ENCODE results near the gene MANEAL. TPM values are rescaled to one million over a fixed set of nuclear protein-coding genes. Genes with fewer than 3 reads are reported as not detected.

The MANEAL gene
- total RNA-seq, 1 donor from 2014 or later, result 0.24 TPM

- H3K4me2 ChIP-seq, result no peak overlapping the region
- H3K4me1 Mint-ChIP-seq, result no peaks in the 10 kb centered on the region
- DNase-seq (ENCODE audit: low spot score), result no peak
These were observed 48.0 kb downstream of the MANEAL start for GRCh38 chr1:37841652-37842051.

DNA sequence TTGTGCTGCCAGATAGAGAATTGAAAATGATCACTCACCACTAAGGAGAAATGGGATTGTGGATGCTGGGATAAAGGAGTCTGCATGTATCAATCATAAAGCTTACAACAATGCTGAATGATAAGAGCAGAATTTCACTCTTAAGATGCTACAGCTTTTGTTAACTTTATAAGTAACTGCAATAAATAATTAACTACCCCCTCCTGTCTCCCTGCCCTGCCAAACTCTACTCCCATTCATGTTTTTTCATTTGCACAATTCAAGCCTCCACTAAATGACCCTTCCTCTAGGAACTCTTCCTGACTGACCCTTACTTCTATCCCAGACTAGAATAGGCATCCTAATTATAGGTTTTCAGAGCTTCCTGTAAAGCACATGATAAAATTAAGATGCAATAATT lies 50.9 kb downstream of the MANEAL start:
- Histone ChIP-seq H4K20me1 (ENCODE audit: low read depth) (peaks cover 69% of the 10 kb centered on the region), H3K27me3 (no peaks in the 10 kb centered on the region), H2AFZ (replicated peaks) (no peak overlapping the region), H3K9me3 (ENCODE audit: low read depth) (no peaks in the 10 kb centered on the region), H3K9ac (no peak overlapping the region), H3K27ac (no peak overlapping the region), H3K4me2 (no peak overlapping the region), H3K4me1 (no peaks in the 10 kb centered on the region), H3K36me3 (no peaks in the 10 kb centered on the region), H3K4me3 (no peak overlapping the region), H3F3A (ENCODE audit: low read depth) (no peaks in the 10 kb centered on the region), H3K79me2 (ENCODE audit: low read depth) (peaks cover 48% of the 10 kb centered on the region)
- Mint-ChIP-seq H3K36me3 (no peaks in the 10 kb centered on the region), H3K4me1 (no peaks in the 10 kb centered on the region), H3K27me3 (ENCODE audit: insufficient read depth, low read depth) (no peaks in the 10 kb centered on the region), H3K9me3 (no peaks in the 10 kb centered on the region), H3K27ac (no peak overlapping the region), H3K4me3 (no peak overlapping the region)
- no peak for DNase-seq (ENCODE audit: low spot score)
- no peak for TF ChIP-seq EZH2phosphoT487 (IDR thresholded peaks at IDR 0.05)

More at GRCh38 chr1:37841652-37842051, 48.0 kb downstream of the MANEAL start:
- H3F3A ChIP-seq (ENCODE audit: low read depth), result no peaks in the 10 kb centered on the region
- no peak overlapping the region for H3K9ac ChIP-seq
- no peak overlapping the region for H3K27ac ChIP-seq
- TF ChIP-seq EZH2 (IDR thresholded peaks at IDR 0.05), result no peak
- TF ChIP-seq, protein P1, sequence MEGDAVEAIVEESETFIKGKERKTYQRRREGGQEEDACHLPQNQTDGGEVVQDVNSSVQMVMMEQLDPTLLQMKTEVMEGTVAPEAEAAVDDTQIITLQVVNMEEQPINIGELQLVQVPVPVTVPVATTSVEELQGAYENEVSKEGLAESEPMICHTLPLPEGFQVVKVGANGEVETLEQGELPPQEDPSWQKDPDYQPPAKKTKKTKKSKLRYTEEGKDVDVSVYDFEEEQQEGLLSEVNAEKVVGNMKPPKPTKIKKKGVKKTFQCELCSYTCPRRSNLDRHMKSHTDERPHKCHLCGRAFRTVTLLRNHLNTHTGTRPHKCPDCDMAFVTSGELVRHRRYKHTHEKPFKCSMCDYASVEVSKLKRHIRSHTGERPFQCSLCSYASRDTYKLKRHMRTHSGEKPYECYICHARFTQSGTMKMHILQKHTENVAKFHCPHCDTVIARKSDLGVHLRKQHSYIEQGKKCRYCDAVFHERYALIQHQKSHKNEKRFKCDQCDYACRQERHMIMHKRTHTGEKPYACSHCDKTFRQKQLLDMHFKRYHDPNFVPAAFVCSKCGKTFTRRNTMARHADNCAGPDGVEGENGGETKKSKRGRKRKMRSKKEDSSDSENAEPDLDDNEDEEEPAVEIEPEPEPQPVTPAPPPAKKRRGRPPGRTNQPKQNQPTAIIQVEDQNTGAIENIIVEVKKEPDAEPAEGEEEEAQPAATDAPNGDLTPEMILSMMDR (IDR thresholded peaks at IDR 0.05), result no peak
- no peak for TF ChIP-seq EZH2phosphoT487 (IDR thresholded peaks at IDR 0.05)
- peaks cover 45% of the 10 kb centered on the region for H4K20me1 ChIP-seq (ENCODE audit: low read depth)
- no peaks in the 10 kb centered on the region for H3K9me3 Mint-ChIP-seq
- no peaks in the 10 kb centered on the region for H3K9me3 ChIP-seq (ENCODE audit: low read depth)
- H3K36me3 ChIP-seq, result no peaks in the 10 kb centered on the region
- peaks cover 3% of the 10 kb centered on the region for H3K27me3 Mint-ChIP-seq (ENCODE audit: insufficient read depth, low read depth)
- no peaks in the 10 kb centered on the region for H3K36me3 Mint-ChIP-seq
- peaks cover 25% of the 10 kb centered on the region for H3K79me2 ChIP-seq (ENCODE audit: low read depth)
- no peak overlapping the region for H2AFZ ChIP-seq (replicated peaks)
- no peaks in the 10 kb centered on the region for H3K4me1 ChIP-seq
- no peak overlapping the region for H3K27ac Mint-ChIP-seq
- no peaks in the 10 kb centered on the region for H3K27me3 ChIP-seq
- no peak overlapping the region for H3K4me3 Mint-ChIP-seq
- no peak overlapping the region for H3K4me3 ChIP-seq

- DNase-seq (ENCODE audit: low spot score), result no peak
- Histone ChIP-seq H3K9me3 (ENCODE audit: low read depth) (no peaks in the 10 kb centered on the region), H3K36me3 (no peaks in the 10 kb centered on the region), H3F3A (ENCODE audit: low read depth) (no peaks in the 10 kb centered on the region), H3K4me1 (no peaks in the 10 kb centered on the region), H3K27ac (no peak overlapping the region), H4K20me1 (ENCODE audit: low read depth) (peaks cover 74% of the 10 kb centered on the region), H3K79me2 (ENCODE audit: low read depth) (peaks cover 51% of the 10 kb centered on the region), H3K9ac (no peak overlapping the region), H3K27me3 (no peaks in the 10 kb centered on the region), H3K4me2 (no peak overlapping the region), H3K4me3 (no peak overlapping the region), H2AFZ (replicated peaks) (no peak overlapping the region)
- Mint-ChIP-seq H3K36me3 (no peaks in the 10 kb centered on the region), H3K27ac (no peak overlapping the region), H3K27me3 (ENCODE audit: insufficient read depth, low read depth) (no peaks in the 10 kb centered on the region), H3K4me1 (no peaks in the 10 kb centered on the region), H3K4me3 (no peak overlapping the region), H3K9me3 (no peaks in the 10 kb centered on the region)
- TF ChIP-seq EZH2phosphoT487 (IDR thresholded peaks at IDR 0.05) (no peak), EZH2 (IDR thresholded peaks at IDR 0.05) (no peak)
- TF ChIP-seq, protein P1 (IDR thresholded peaks at IDR 0.05), result no peak
These were observed 51.5 kb downstream of the MANEAL start for GRCh38 chr1:37845049-37845646.

GRCh38 chr1:37845786-37846185 lies 52.1 kb downstream of the MANEAL start:
- H3K36me3 ChIP-seq, result no peaks in the 10 kb centered on the region
- no peak overlapping the region for H3K4me2 ChIP-seq
- H3K79me2 ChIP-seq (ENCODE audit: low read depth), result peaks cover 52% of the 10 kb centered on the region
- no peak for TF ChIP-seq EZH2 (IDR thresholded peaks at IDR 0.05)
- no peak for TF ChIP-seq EZH2phosphoT487 (IDR thresholded peaks at IDR 0.05)
- DNase-seq (ENCODE audit: low spot score), result no peak
- no peaks in the 10 kb centered on the region for H3K9me3 Mint-ChIP-seq
- H3F3A ChIP-seq (ENCODE audit: low read depth), result no peaks in the 10 kb centered on the region
- H4K20me1 ChIP-seq (ENCODE audit: low read depth), result peaks cover 74% of the 10 kb centered on the region
- H3K27me3 ChIP-seq, result no peaks in the 10 kb centered on the region
- no peaks in the 10 kb centered on the region for H3K4me1 ChIP-seq
- H3K9ac ChIP-seq, result peak overlapping the region; percentile 5
- H3K4me3 Mint-ChIP-seq, result no peak overlapping the region
- H3K27ac Mint-ChIP-seq, result no peak overlapping the region
- H3K27ac ChIP-seq, result no peak overlapping the region
- no peaks in the 10 kb centered on the region for H3K27me3 Mint-ChIP-seq (ENCODE audit: insufficient read depth, low read depth)
- no peak overlapping the region for H2AFZ ChIP-seq (replicated peaks)
- no peaks in the 10 kb centered on the region for H3K36me3 Mint-ChIP-seq
- H3K4me3 ChIP-seq, result no peak overlapping the region
- H3K9me3 ChIP-seq (ENCODE audit: low read depth), result no peaks in the 10 kb centered on the region
- H3K4me1 Mint-ChIP-seq, result no peaks in the 10 kb centered on the region
